GM18519 (cell line): ENCODE measurements around the gene MCL1.

Source experiments
- ATAC-seq: cut with Tn5 transposase; IDR thresholded peaks from one replicate; pipeline ENCODE4 v1.9.1; 2021; ENCODE audit warnings: mild to moderate bottlenecking, moderate library complexity; ENCODE audit not compliant: unreplicated experiment, low FRiP score

MCL1 gene

GRCh38 chr1:150558761-150559655, 20.4 kb downstream of the MCL1 start:
- no peak for ATAC-seq

- ATAC-seq = no peak
Observed at GRCh38 chr1:150558303-150558704, 21.1 kb downstream of the MCL1 start.

GRCh38 chr1:150557813-150558212, 21.6 kb downstream of the MCL1 start:
- no peak for ATAC-seq

GRCh38 chr1:150557065-150557600, 22.3 kb downstream of the MCL1 start:
- ATAC-seq = no peak

GRCh38 chr1:150555971-150556865, 23.2 kb downstream of the MCL1 start:
- ATAC-seq = no peak

GRCh38 chr1:150555198-150555970, 24.0 kb downstream of the MCL1 start:
- no peak for ATAC-seq

- ATAC-seq = no peak
Observed at GRCh38 chr1:150554086-150554452, 25.3 kb downstream of the MCL1 start.

- no peak for ATAC-seq
Observed at GRCh38 chr1:150553392-150554085, 25.9 kb downstream of the MCL1 start.

GRCh38 chr1:150552911-150553289, 26.5 kb downstream of the MCL1 start:
- no peak for ATAC-seq

- ATAC-seq = no peak
Observed at GRCh38 chr1:150552128-150552910, 27.1 kb downstream of the MCL1 start.

GRCh38 chr1:150551784-150552127, 27.7 kb downstream of the MCL1 start:
- ATAC-seq = no peak

GRCh38 chr1:150551051-150551783, 28.2 kb downstream of the MCL1 start:
- ATAC-seq = no peak

GRCh38 chr1:150550222-150551050, 29.0 kb downstream of the MCL1 start:
- ATAC-seq = no peak

- ATAC-seq = no peak
Observed at GRCh38 chr1:150549496-150550221, 29.8 kb downstream of the MCL1 start.

GRCh38 chr1:150548632-150549495, 30.5 kb downstream of the MCL1 start, which contains the start of gene ADAMTSL4:
Gene ADAMTSL4, plus strand, starts transcription at chr1:150549408. Its CDS starts 2,881 bp downstream, at chr1:150552289.
- no peak for ATAC-seq

- ATAC-seq = no peak
Observed at GRCh38 chr1:150548324-150548631, 31.1 kb downstream of the MCL1 start.
